HCT116 (cell line): Measurements from ENCODE around the gene GYS2. TPM values are rescaled to one million over a fixed set of nuclear protein-coding genes. Genes with fewer than 3 reads are reported as not detected.

Experiments
- ATAC-seq: fragments of 200-7000 bp; cut with Tn5 transposase; 2 replicates; pipeline ENCODE4 v1.9.1; 2020; ENCODE audit warnings: mild to moderate bottlenecking, moderate library complexity
- BruUV-seq: library from RNA; stranded (reverse); fragments of 400-500 nt; replicated peaks from 2 replicates; lab custom pipeline; 2021; lab: Mats Ljungman, UMichigan
- CTCF ChIA-PET: fragments of 300-600 bp; sonication (Branson Sonifier 250); formaldehyde crosslinking; loops from one replicate; lab custom pipeline; 2021; ENCODE audit warnings: antibody characterized with exemption; lab: Charles Lee
- POLR2A ChIA-PET: fragments of 300-600, 350-600 bp; sonication (Branson Sonifier 250); formaldehyde crosslinking; loops from one replicate; lab custom pipeline; 2021; ENCODE audit warnings: antibody characterized with exemption; lab: Charles Lee
- RAD21 ChIA-PET, 2 experiments: fragments of 300-600 bp; sonication (Branson Sonifier 250); formaldehyde crosslinking; loops; one replicate each; lab custom pipeline; 2023; ENCODE audit warnings: low total read pairs in 2 of 2; ENCODE audit not compliant: uncharacterized antibody in 2 of 2, unreplicated experiment in 2 of 2, low non-redundant PET in 1 of 2; lab: Charles Lee
- DNase-seq: peaks from one replicate; pipeline ENCODE4 v3.0.0-alpha.2; 2010; ENCODE audit warnings: low read depth, low spot score
- H2AFZ ChIP-seq: fragments of 200-600 bp; shearing (Covaris generic), sonication (generic); 2 replicates; pipeline ENCODE4 v1.6.1; 2017; ENCODE audit warnings: low read depth, mixed run types, mixed read lengths, antibody characterized with exemption, low read length; ENCODE audit not compliant: poor library complexity, severe bottlenecking
- H3K27ac ChIP-seq: 2 replicates; pipeline ENCODE4 v1.5.1; 2012; ENCODE audit warnings: low read depth, low read length
- H3K27me3 ChIP-seq: fragments of 200-600 bp; sonication (generic); 2 replicates; pipeline ENCODE4 v1.6.1; 2016; ENCODE audit warnings: mixed run types, low read length, mixed read lengths; ENCODE audit not compliant: insufficient read depth
- H3K36me3 ChIP-seq, 2 experiments: fragments of 200-500 bp in 1 of 2; fragments of 200-600 bp in 1 of 2; sonication (Bioruptor generic) in 1 of 2; sonication (generic) in 1 of 2; 2 replicates each; pipeline versions ENCODE4 v1.5.1 to v1.6.1; 2014 to 2016; ENCODE audit warnings: low read length in 2 of 2, inconsistent platforms in 1 of 2, mixed read lengths in 1 of 2, mixed run types in 1 of 2; ENCODE audit not compliant: insufficient read depth in 2 of 2, control insufficient read depth in 1 of 2
- H3K4me1 ChIP-seq, 2 experiments: fragments of 200-600 bp in 1 of 2; sonication (generic) in 1 of 2; 2 replicates each; pipeline versions ENCODE4 v1.5.1 to v1.6.1; 2012 to 2017; ENCODE audit warnings: low read length in 2 of 2, inconsistent platforms in 1 of 2, mild to moderate bottlenecking in 1 of 2, mixed read lengths in 1 of 2, mixed run types in 1 of 2, moderate library complexity in 1 of 2; ENCODE audit not compliant: insufficient read depth in 2 of 2, control insufficient read depth in 1 of 2
- H3K4me2 ChIP-seq: fragments of 200-600 bp; sonication (generic); 2 replicates; pipeline ENCODE4 v1.6.1; 2017; ENCODE audit warnings: mixed run types, low read length, mixed read lengths
- H3K4me3 ChIP-seq, 2 experiments: fragments of 200-600 bp in 1 of 2; sonication (generic) in 1 of 2; replicated peaks in 1 of 2; 2 replicates each; pipeline ENCODE4 v1.5.1; 2011 to 2016; ENCODE audit warnings: low read length in 2 of 2, control low read depth in 1 of 2, low read depth in 1 of 2, mild to moderate bottlenecking in 1 of 2, mixed read lengths in 1 of 2, mixed run types in 1 of 2
- H3K79me2 ChIP-seq: fragments of 200-600 bp; sonication (generic); 2 replicates; pipeline ENCODE4 v1.6.1; 2017; ENCODE audit warnings: mild to moderate bottlenecking, mixed run types, low read length, moderate library complexity, mixed read lengths; ENCODE audit not compliant: insufficient read depth
- H3K9ac ChIP-seq: fragments of 200-600 bp; sonication (generic); 2 replicates; pipeline ENCODE4 v1.6.1; 2016; ENCODE audit warnings: low read length, mixed read lengths
- H3K9me2 ChIP-seq: fragments of 200-600 bp; sonication (generic), shearing (Covaris generic); 2 replicates; pipeline ENCODE4 v1.6.1; 2017; ENCODE audit warnings: mixed run types, mild to moderate bottlenecking, moderate library complexity; ENCODE audit not compliant: insufficient read depth
- H3K9me3 ChIP-seq, 2 experiments: fragments of 200-500 bp in 1 of 2; fragments of 200-600 bp in 1 of 2; sonication (Bioruptor generic) in 1 of 2; sonication (generic) in 1 of 2; 2 replicates each; pipeline ENCODE4 v1.6.1; 2014 to 2017; ENCODE audit warnings: low read length in 2 of 2, mixed read lengths in 2 of 2, inconsistent platforms in 1 of 2, low read depth in 1 of 2, mild to moderate bottlenecking in 1 of 2, mixed run types in 1 of 2, moderate library complexity in 1 of 2; ENCODE audit not compliant: control insufficient read depth in 1 of 2, insufficient read depth in 1 of 2
- H4K20me1 ChIP-seq: fragments of 200-600 bp; sonication (generic), shearing (Covaris generic); 2 replicates; pipeline ENCODE4 v1.6.1; 2017; ENCODE audit warnings: mixed run types, mild to moderate bottlenecking, moderate library complexity; ENCODE audit not compliant: insufficient read depth
- ATF3 ChIP-seq: IDR thresholded peaks from 2 replicates; pipeline ENCODE4 v1.6.1; 2012
- CBX3 ChIP-seq: IDR thresholded peaks from 2 replicates; pipeline ENCODE4 v1.6.1; 2012; ENCODE audit warnings: low read depth
- EZH2 ChIP-seq: fragments of 200-600 bp; sonication (generic); IDR thresholded peaks from 2 replicates; pipeline ENCODE4 v1.6.1; 2017; ENCODE audit warnings: antibody characterized with exemption, mixed run types
- FOSL1 ChIP-seq: IDR thresholded peaks from 2 replicates; pipeline ENCODE4 v1.6.1; 2012; ENCODE audit warnings: low read depth
- JUND ChIP-seq: IDR thresholded peaks from 2 replicates; pipeline ENCODE4 v1.6.1; 2012
- ZFX ChIP-seq: fragments of 450-650 bp; IDR thresholded peaks from 2 replicates; pipeline ENCODE4 v1.6.1; 2017
- intact Hi-C: fragments of 100-400 bp; cut with micrococcal nuclease; formaldehyde crosslinking; loops from 2 replicates; pipeline ENCODE4 v1.10.0; 2022
- total RNA-seq: library from RNA; stranded (reverse); gene quantifications from one replicate; pipeline ENCODE4 v1.2.1, GENCODE V29; 2021; ENCODE audit not compliant: unreplicated experiment
- TF ChIP-seq, protein P1 (sequence below), 3 experiments: fragments of 200-600 bp in 1 of 3; sonication (generic) in 1 of 3; IDR thresholded peaks in 2 of 3; conservative IDR thresholded peaks in 1 of 3; 2 replicates each; pipeline ENCODE4 v1.5.1; 2012 to 2017; ENCODE audit warnings: low read depth in 2 of 3, low read length in 2 of 3, antibody characterized with exemption in 1 of 3, borderline replicate concordance in 1 of 3, control low read depth in 1 of 3, mild to moderate bottlenecking in 1 of 3, mixed read lengths in 1 of 3, mixed run types in 1 of 3, moderate library complexity in 1 of 3; ENCODE audit not compliant: insufficient read depth in 1 of 3

The GYS2 gene
- total RNA-seq, 1 experiment from 2014 or later, result not detected

DNA sequence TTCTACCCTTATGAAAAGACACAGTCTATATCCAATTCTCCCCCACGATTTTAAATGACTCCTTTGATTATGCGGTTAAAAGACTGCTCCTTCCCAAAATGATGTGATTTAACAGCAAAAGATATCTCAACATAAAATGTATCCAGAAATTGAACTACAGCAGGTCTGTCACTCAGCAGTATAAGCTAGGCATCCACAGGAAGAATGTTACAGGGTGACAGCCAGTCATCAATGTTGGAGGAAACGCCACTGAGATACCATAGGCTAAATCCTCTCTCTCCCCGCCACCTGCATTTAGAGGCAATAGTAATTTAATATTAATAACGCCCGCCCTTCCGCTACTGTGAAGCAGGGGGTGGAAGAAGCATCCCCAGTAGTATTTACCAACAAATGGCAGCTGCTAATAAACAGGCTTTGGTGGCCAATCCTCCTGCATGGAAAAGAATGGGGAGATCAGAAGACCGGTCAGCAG lies 103.8 kb downstream of the GYS2 start:
- no peaks in the 10 kb centered on the region for H3K27me3 ChIP-seq
- intact Hi-C loops, result no loop called here
- peak overlapping the region; percentile 58 for H3K27ac ChIP-seq
- no peak for ATAC-seq
- TSS peak; percentile 63 for BruUV-seq
- peaks cover 13 to 19% of the 10 kb centered on the region in 2 experiments; a peak in 3 of 4 replicates for H3K4me1 ChIP-seq
- no peaks in the 10 kb centered on the region for H3K9me2 ChIP-seq
- no peaks in the 10 kb centered on the region for H4K20me1 ChIP-seq
- POLR2A ChIA-PET, result no interaction called here
- TF ChIP-seq JUND (no peak), EZH2 (no peak), FOSL1 (no peak), ZFX (no peak), CBX3 (no peak)
- RAD21 ChIA-PET, result no interaction called here
- peaks cover 53% of the 10 kb centered on the region for H3K79me2 ChIP-seq
- peak overlapping the region; percentile 81 to 94 for H3K4me3 ChIP-seq
- no peaks in the 10 kb centered on the region; a peak in 1 of 4 replicates for H3K36me3 ChIP-seq
- H2AFZ ChIP-seq, result no peak overlapping the region
- CTCF ChIA-PET, result no interaction called here
- no peaks in the 10 kb centered on the region for H3K9me3 ChIP-seq
- peak overlapping the region; percentile 81 for H3K4me2 ChIP-seq
- DNase-seq, result no peak
- peak overlapping the region; percentile 93 for H3K9ac ChIP-seq

- Histone ChIP-seq H3K9me2 (no peaks in the 10 kb centered on the region), H3K4me1 (peaks cover 13 to 19% of the 10 kb centered on the region in 2 experiments; a peak in 3 of 4 replicates), H2AFZ (no peak overlapping the region)
- no peak for TF ChIP-seq EZH2
- TF ChIP-seq, protein P1, sequence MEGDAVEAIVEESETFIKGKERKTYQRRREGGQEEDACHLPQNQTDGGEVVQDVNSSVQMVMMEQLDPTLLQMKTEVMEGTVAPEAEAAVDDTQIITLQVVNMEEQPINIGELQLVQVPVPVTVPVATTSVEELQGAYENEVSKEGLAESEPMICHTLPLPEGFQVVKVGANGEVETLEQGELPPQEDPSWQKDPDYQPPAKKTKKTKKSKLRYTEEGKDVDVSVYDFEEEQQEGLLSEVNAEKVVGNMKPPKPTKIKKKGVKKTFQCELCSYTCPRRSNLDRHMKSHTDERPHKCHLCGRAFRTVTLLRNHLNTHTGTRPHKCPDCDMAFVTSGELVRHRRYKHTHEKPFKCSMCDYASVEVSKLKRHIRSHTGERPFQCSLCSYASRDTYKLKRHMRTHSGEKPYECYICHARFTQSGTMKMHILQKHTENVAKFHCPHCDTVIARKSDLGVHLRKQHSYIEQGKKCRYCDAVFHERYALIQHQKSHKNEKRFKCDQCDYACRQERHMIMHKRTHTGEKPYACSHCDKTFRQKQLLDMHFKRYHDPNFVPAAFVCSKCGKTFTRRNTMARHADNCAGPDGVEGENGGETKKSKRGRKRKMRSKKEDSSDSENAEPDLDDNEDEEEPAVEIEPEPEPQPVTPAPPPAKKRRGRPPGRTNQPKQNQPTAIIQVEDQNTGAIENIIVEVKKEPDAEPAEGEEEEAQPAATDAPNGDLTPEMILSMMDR (IDR thresholded peaks at IDR 0.05 in 2 of 3, conservative IDR thresholded peaks at IDR 0.05 in 1 of 3; ENCODE audit: borderline replicate concordance in 1 of 3, insufficient read depth in 1 of 3, low read depth in 2 of 3, low read length in 2 of 3), result no peak
- TF ChIP-seq ATF3, result no peak
- TF ChIP-seq, all 23 proteins: peak for 0
- H3K79me2 ChIP-seq, result peaks cover 43% of the 10 kb centered on the region
- H3K4me2 ChIP-seq, result peak overlapping the region; percentile 81; the same call in 1 of the 2 replicates
- DNase-seq, result no peak
- H3K27ac ChIP-seq, result no peak overlapping the region
- ChIA-PET POLR2A (no interaction called here), RAD21 (no interaction called here), CTCF (no interaction called here)
- no peak overlapping the region for H3K9ac ChIP-seq
- no peaks in the 10 kb centered on the region for H3K9me3 ChIP-seq
- no TSS peak for BruUV-seq
- no peaks in the 10 kb centered on the region; a peak in 1 of 4 replicates for H3K36me3 ChIP-seq
- H4K20me1 ChIP-seq, result no peaks in the 10 kb centered on the region
- intact Hi-C loops, result no loop called here
- H3K27me3 ChIP-seq, result no peaks in the 10 kb centered on the region
- H3K4me3 ChIP-seq, result no peak overlapping the region
- ATAC-seq, result no peak
These were observed 104.9 kb downstream of the GYS2 start for GRCh38 chr12:21499765-21500164.

Other genes with a start within 250 kb of the GYS2 start
- not detected for gene IAPP, start 231.9 kb downstream of the GYS2 start, total RNA-seq
- 17.3 TPM for gene PYROXD1, start 167.2 kb downstream of the GYS2 start, total RNA-seq
- gene RECQL, start 103.2 kb downstream of the GYS2 start, total RNA-seq, result 21.3 TPM
- 43.5 TPM for gene GOLT1B, start 103.1 kb downstream of the GYS2 start, total RNA-seq
- gene SPX, start 78.6 kb downstream of the GYS2 start, total RNA-seq, result 0.76 TPM
- gene LDHB, start 53.0 kb upstream of the GYS2 start, total RNA-seq, result 1,454 TPM
- gene KCNJ8, start 169.9 kb upstream of the GYS2 start, total RNA-seq, result 0.17 TPM